ENCODE measurements around the gene TMEM178B.
A peak's percentile ranks its signal among the peaks of the same experiment; 100 is the strongest.

TMEM178B gene

GRCh38 chr7:141436575-141437075, 362.8 kb downstream of the TMEM178B start:
- DNase-seq = peak; percentile 41

DNA sequence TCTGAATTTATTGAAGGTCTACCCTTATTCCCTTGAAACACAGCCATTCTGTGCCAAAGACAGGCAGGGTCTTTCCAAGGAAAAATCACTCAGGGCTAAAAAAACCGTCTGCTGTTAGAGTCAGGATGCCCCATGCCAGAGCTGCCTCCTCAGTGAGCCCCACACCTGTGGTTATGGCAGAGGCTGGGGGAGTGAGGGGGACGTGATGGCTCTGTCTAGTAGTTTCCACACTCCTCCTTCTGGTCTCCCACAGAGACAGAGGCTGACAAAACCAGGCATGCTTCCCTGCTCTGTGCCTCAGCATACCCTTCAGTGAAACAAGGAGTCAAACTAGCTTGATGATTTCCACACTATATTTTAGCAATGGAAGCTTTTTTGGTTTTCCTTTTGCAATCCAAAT, 365.3 kb downstream of the TMEM178B start:
- no peak for DNase-seq

DNA sequence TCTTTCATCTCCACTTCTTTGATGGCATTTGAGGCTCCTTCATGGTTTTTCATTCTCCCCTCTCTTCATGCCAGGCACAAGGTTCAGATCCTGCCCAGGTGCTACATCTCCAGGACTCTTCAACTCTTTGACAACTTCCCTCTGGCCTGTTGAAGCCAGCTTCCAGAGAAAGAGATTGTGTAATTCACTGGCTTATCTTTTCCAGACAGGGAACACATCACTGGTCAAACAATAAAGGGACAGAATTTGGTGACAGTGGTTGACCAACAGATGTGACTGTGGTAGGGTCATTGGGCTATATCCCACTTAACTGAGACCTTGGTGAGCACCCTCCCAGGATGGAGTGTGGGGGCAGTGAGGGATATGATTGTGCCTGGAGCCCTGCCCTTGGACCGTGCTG, 365.9 kb downstream of the TMEM178B start:
- no peak for DNase-seq

GRCh38 chr7:141441837-141442627, 368.2 kb downstream of the TMEM178B start:
- DNase-seq = no peak

DNA sequence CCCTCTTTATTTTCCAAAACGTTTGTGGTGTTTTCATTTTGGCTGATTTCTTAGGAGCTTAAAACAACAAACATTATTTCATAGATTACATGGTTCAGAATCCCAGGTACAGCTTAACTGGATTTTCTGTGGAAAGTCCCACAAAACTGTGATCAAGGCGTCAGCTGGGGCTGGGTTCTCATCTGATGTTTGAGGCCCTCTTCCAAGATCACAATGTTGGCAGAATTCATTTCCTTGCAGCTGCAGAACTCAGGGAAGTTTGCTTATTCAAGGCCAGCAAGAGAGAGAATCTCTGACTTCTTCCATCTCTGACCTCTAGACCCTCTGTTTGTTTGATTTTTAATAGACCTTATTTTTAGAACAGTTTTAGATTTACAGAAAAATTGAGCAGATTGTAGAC, 368.9 kb downstream of the TMEM178B start:
- DNase-seq = no peak

GRCh38 chr7:141444961-141445360, 371.1 kb downstream of the TMEM178B start:
- no peak for DNase-seq

- DNase-seq = no peak
These were observed 377.4 kb downstream of the TMEM178B start for GRCh38 chr7:141451232-141451631.

- DNase-seq = no peak
These were observed 379.0 kb downstream of the TMEM178B start for GRCh38 chr7:141452911-141453310.

GRCh38 chr7:141454338-141454737, 380.5 kb downstream of the TMEM178B start:
- no peak for DNase-seq

DNA sequence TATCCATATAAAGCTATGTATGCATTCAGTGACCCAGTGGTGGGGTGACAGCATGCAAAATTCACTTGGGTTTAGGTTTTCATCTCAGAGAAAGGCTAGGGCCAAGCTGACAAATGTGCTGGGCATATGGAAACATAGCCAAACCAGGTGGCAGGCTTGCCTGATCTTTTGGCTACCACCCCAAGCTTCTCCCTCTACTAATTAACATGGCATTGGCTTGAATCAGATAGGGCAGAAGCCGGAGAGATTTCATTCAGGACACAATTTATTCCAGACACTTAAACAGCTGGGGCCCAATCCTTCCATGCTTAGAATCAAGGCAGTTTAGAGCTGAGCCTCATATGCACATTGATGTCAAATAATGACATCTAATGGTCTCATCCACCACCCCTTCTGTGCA, 381.9 kb downstream of the TMEM178B start:
- no peak for DNase-seq

- DNase-seq = no peak
These were observed 382.4 kb downstream of the TMEM178B start for GRCh38 chr7:141456298-141456697.

GRCh38 chr7:141456711-141457110, 382.8 kb downstream of the TMEM178B start:
- no peak for DNase-seq

DNA sequence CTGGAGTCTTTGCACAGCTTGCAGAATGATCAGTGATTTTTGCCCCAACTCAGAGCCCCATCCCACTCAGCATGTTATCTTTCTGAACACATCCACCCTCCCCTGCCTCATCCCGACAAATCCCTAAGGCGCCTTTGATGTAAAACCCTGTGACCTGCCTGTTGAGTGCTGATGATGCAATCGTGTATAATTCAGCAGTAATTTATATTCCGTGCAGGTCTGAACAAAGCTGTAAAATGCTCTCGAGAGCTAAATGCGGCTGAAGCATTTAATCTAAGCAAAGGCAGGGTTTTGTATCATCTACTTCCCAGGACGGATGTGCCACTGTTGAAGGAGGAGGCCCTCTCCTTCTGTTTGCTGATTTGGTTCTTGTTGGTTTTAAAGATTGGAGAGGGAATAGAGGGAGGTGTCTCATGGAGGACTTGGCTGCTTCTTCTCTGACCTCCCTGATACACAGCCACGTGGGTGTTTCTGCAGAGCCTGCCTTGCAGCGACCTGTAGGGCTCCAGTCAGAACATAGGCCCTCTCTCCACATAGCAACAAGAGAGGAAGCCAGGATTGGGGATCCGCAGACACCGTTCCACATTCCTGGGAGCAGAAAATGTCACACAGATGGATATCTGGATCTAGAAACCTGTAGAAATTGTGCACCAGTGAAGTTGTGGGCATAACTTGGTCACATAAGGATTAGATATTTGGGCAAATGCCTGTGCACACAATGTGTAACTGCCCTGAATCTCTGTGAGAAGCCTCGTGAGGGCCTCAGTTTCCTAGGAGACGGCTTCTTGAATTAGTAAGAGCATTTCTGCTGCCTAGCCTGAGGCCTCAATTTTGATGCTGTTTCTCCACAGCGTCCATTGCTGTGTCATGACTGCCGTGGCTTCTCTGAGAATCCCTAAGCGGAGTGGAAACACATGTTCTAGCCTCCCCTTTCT, 387.2 kb downstream of the TMEM178B start:
- peak; percentile 90 for DNase-seq

DNA sequence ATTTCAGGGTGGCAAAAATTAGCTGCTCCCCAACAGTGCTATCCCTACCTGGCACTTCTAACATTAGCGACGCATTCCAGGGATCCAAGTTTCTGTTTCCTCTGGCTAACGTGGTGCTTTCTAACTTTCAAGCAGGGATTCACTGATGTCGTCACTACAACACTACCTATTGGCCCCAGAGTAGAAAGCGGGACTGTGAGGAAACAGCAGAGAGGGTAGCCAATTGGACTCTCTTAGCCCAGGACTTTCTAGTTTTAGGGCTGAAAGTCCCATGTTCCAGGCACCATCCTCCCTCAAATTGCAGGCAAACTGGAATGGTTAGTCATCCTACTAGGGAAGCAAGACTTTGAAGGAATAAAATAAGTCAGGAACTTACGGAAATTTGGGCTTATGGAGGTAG, 388.1 kb downstream of the TMEM178B start:
- no peak for DNase-seq

DNA sequence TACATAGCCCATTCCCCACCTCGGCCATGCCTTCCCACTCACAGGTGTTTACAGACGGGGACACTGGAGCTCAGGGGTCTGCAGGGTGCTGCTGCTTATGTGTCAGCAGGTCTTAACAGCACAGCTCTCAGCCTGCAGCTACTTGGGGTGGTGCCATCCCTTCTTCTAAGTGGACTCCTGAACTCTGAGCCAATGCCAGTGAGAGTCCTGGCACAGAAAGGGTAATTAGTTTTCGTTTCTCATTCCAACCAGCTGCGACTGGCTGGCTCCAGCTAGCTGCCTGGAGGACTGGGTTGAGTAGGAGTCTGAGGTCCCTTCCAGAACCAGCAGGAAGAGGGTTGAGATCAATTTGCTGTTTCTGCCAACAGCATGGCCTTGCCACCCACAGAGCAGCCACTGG, 389.1 kb downstream of the TMEM178B start:
- peak; percentile 58 for DNase-seq

DNA sequence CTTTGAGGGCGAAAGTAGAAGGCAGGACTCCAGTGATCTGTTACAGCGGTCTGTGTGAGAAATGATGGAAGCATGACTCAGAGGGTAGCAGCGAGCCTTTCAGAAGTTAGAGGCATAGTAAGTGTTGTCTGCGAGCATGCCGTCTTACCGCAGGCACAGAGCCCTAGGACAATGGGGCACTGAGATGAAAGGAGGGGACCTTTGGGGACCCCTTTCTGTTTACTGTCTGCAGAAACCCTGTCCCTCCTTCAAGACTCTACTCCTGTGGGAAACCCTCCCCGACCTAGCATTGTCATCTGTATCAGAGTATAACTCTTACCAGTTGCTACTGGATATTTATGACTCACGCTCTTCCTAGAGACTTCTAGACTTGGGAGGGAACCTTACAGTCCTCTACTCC, 390.1 kb downstream of the TMEM178B start:
- no peak for DNase-seq

DNA sequence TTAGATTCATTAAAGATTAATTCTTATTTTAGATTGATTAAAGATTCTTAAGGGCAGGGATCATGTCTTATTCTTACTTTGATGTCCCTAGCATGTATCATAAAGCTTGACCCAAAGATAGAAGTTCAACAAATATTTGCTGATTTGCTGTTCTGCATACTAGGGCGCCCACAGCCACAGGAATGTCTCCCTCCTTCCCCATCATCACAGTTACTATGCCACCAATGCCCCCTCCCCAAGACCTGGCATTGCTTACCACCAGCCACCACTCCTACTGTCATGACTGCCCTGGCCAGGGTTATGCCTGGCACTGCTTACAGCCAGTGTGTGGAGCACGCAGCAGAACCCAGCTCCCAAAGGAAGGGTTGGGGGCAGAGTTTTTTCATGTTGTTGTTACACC, 390.7 kb downstream of the TMEM178B start:
- DNase-seq = no peak

DNA sequence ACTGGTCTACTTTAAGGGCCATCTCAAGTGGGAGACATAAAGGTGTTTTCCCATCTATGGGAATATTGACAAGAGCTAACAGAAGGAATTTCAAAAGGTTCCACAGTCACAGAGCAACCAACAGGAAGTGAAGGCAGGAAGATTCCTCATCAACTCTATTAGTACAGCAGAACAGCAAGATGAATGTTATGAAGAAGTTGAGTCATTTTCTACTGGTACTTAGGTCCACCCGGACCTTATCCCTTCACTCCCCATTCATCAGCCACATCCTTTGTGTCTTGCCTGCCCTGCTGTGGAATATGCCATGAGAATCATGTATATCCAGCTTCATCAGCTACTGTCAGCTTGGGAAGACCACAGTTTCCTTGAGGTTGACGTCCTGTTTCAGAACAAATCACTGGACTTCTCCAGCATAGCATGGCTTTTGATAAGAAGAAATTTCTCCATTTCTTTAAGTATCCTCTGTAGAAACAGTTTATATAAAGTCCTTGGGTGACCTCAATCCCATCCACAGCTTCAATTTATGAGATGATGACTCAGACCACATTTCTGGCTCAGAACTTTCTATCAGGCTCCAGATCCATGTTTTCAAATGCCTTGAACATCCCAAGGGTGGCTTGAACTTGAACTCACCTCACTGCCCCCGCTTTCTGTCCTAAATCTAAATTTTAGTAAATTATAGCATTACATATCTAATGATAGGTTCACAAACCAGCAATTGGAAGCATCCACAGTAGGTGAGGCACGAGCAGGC, 392.5 kb downstream of the TMEM178B start:
- no peak for DNase-seq

GRCh38 chr7:141468341-141468740, 394.5 kb downstream of the TMEM178B start:
- DNase-seq = no peak

- DNase-seq = no peak
These were observed 401.8 kb downstream of the TMEM178B start for GRCh38 chr7:141475679-141476078.

DNA sequence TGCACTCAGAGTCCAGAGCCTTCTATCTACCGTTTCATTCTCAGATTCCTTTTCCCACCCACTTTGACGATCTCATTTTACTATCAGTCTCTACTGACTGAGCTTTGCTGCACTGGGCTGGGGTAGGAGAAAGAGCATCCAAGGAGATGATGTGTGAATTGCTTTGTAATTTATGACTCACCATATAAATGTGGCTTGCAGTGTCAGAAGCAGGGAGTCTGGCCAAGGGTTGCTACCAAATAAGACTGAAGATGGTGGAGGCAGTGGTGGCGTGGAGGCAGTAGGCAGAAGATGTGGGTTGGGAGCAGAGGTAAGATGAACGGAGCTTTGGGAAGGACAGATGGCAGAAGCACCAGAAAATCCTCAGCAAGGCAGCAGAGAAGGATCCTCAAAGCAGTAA, 404.0 kb downstream of the TMEM178B start:
- no peak for DNase-seq

GRCh38 chr7:141478845-141479244, 405.0 kb downstream of the TMEM178B start:
- no peak for DNase-seq

GRCh38 chr7:141480953-141481352, 407.1 kb downstream of the TMEM178B start:
- no peak for DNase-seq
